IMR-90 (cell line): ENCODE data around the gene CELSR2. TPM values are rescaled to one million over a fixed set of nuclear protein-coding genes. Genes with fewer than 3 reads are reported as not detected.

ENCODE experiments used
- ATAC-seq: fragments of 200-7000 bp; cut with Tn5 transposase; 2 replicates; pipeline ENCODE4 v1.9.1; 2020; ENCODE audit warnings: low read depth, mild to moderate bottlenecking, moderate library complexity
- BruUV-seq: library from RNA; stranded (reverse); fragments of 400-500 nt; replicated peaks from 2 replicates; lab custom pipeline; 2021; lab: Mats Ljungman, UMichigan
- CTCF ChIA-PET: fragments of 300-600 bp; formaldehyde crosslinking; extraction: SDS; loops from one replicate; lab custom pipeline; 2021; ENCODE audit warnings: antibody characterized with exemption; lab: Yijun Ruan, JAX
- POLR2A ChIA-PET: fragments of 300-600 bp; sonication (Branson Sonifier 250); formaldehyde crosslinking; loops from one replicate; lab custom pipeline; 2022; ENCODE audit warnings: antibody characterized with exemption; ENCODE audit not compliant: unreplicated experiment; lab: Charles Lee
- DNase-seq: peaks from one replicate; pipeline ENCODE4 v3.0.0; 2013
- H2AFZ ChIP-seq: replicated peaks from 2 replicates; pipeline ENCODE3; 2013; ENCODE audit warnings: low read length, mild to moderate bottlenecking; ENCODE audit not compliant: poor library complexity
- H2AK5ac ChIP-seq: 2 replicates; pipeline ENCODE4 v1.6.1; 2013; ENCODE audit warnings: low read depth, low read length, inconsistent platforms
- H2AK9ac ChIP-seq: replicated peaks from 2 replicates; pipeline ENCODE3; 2013; ENCODE audit warnings: mild to moderate bottlenecking, low read depth, low read length, moderate library complexity; ENCODE audit not compliant: poor library complexity
- H2BK120ac ChIP-seq: 2 replicates; pipeline ENCODE4 v1.6.1; 2013; ENCODE audit warnings: low read depth, low read length, inconsistent platforms
- H2BK15ac ChIP-seq: 3 replicates; pipeline ENCODE4 v1.6.1; 2013; ENCODE audit warnings: low read depth, low read length, inconsistent platforms
- H2BK20ac ChIP-seq: 2 replicates; pipeline ENCODE4 v1.6.1; 2013; ENCODE audit warnings: low read depth, mild to moderate bottlenecking, inconsistent platforms, low read length, moderate library complexity
- H2BK5ac ChIP-seq: 2 replicates; pipeline ENCODE4 v1.6.1; 2013; ENCODE audit warnings: mild to moderate bottlenecking, low read depth, low read length, inconsistent platforms; ENCODE audit not compliant: poor library complexity, severe bottlenecking
- H3K14ac ChIP-seq: replicated peaks from 2 replicates; pipeline ENCODE4 v1.6.1; 2013; ENCODE audit warnings: low read depth, low read length, inconsistent platforms
- H3K18ac ChIP-seq: 2 replicates; pipeline ENCODE4 v1.6.1; 2013; ENCODE audit warnings: low read depth, low read length, control low read depth
- H3K23ac ChIP-seq: 2 replicates; pipeline ENCODE4 v1.6.1; 2013; ENCODE audit warnings: low read depth, low read length, inconsistent platforms
- H3K27ac ChIP-seq: 2 replicates; pipeline ENCODE4 v1.5.1; 2013; ENCODE audit warnings: mild to moderate bottlenecking, control low read depth, low read length; ENCODE audit not compliant: insufficient read depth
- H3K27me3 ChIP-seq: 2 replicates; pipeline ENCODE4 v1.6.1; 2013; ENCODE audit warnings: low read length; ENCODE audit not compliant: control insufficient read depth, insufficient read depth
- H3K36me3 ChIP-seq: 2 replicates; pipeline ENCODE4 v1.6.1; 2013; ENCODE audit warnings: low read length, mixed read lengths; ENCODE audit not compliant: control insufficient read depth, insufficient read depth
- H3K4ac ChIP-seq: 2 replicates; pipeline ENCODE4 v1.6.1; 2013; ENCODE audit warnings: low read depth, low read length, inconsistent platforms
- H3K4me1 ChIP-seq: 2 replicates; pipeline ENCODE4 v1.6.1; 2013; ENCODE audit warnings: low read length, mixed read lengths; ENCODE audit not compliant: control insufficient read depth, insufficient read depth
- H3K4me2 ChIP-seq: 2 replicates; pipeline ENCODE4 v1.6.1; 2013; ENCODE audit warnings: low read depth, mild to moderate bottlenecking, control low read depth, low read length, moderate library complexity
- H3K4me3 ChIP-seq: 2 replicates; pipeline ENCODE4 v1.5.1; 2013; ENCODE audit warnings: low read depth, mild to moderate bottlenecking, control low read depth, low read length, moderate library complexity; ENCODE audit not compliant: insufficient read depth
- H3K56ac ChIP-seq: 2 replicates; pipeline ENCODE4 v1.6.1; 2013; ENCODE audit warnings: low read length, inconsistent platforms; ENCODE audit not compliant: insufficient read depth; ENCODE audit errors: extremely low read depth
- H3K79me1 ChIP-seq, 2 experiments: 2 replicates each; pipeline ENCODE4 v1.6.1; 2013; ENCODE audit warnings: low read length in 2 of 2, inconsistent platforms in 1 of 2, low read depth in 1 of 2
- H3K9ac ChIP-seq: 2 replicates; pipeline ENCODE4 v1.6.1; 2013; ENCODE audit warnings: low read depth, low read length, control low read depth
- H3K9me1 ChIP-seq: 2 replicates; pipeline ENCODE4 v1.6.1; 2013; ENCODE audit warnings: low read length, inconsistent platforms; ENCODE audit not compliant: insufficient read depth
- H3K9me3 ChIP-seq: 2 replicates; pipeline ENCODE4 v1.6.1; 2013; ENCODE audit warnings: low read length; ENCODE audit not compliant: control insufficient read depth, insufficient read depth
- H4K20me1 ChIP-seq: 2 replicates; pipeline ENCODE4 v1.6.1; 2013; ENCODE audit warnings: low read length, inconsistent platforms; ENCODE audit not compliant: insufficient read depth
- H4K5ac ChIP-seq: 2 replicates; pipeline ENCODE4 v1.6.1; 2013; ENCODE audit warnings: mild to moderate bottlenecking, low read depth, low read length, control low read depth
- H4K8ac ChIP-seq, 2 experiments: 2 replicates each; pipeline ENCODE4 v1.6.1; 2013; ENCODE audit warnings: low read depth in 2 of 2, low read length in 2 of 2, control low read depth in 1 of 2, inconsistent platforms in 1 of 2
- H4K91ac ChIP-seq: 2 replicates; pipeline ENCODE4 v1.6.1; 2013; ENCODE audit warnings: low read depth, low read length, inconsistent platforms; ENCODE audit not compliant: insufficient read depth
- BHLHE40 ChIP-seq: fragments of 150-350 bp; IDR thresholded peaks from 2 replicates; pipeline ENCODE4 v1.6.1; 2016; ENCODE audit warnings: mild to moderate bottlenecking, low read depth, low read length
- CEBPB ChIP-seq: IDR thresholded peaks from 2 replicates; pipeline ENCODE4 v1.6.1; 2012; ENCODE audit warnings: low read depth, low read length, improper control_type of control experiment
- CHD1 ChIP-seq: IDR thresholded peaks from 2 replicates; pipeline ENCODE4 v1.6.1; 2012; ENCODE audit warnings: low read depth, low read length, improper control_type of control experiment
- CTCF ChIP-seq: conservative IDR thresholded peaks from 2 replicates; pipeline ENCODE4 v1.5.1; 2012; ENCODE audit warnings: mild to moderate bottlenecking, low read depth, low read length, improper control_type of control experiment
- ELK1 ChIP-seq: fragments of 150-350 bp; IDR thresholded peaks from 2 replicates; pipeline ENCODE4 v1.6.1; 2016; ENCODE audit warnings: low read depth, mild to moderate bottlenecking, low read length, moderate library complexity, borderline replicate concordance
- FOS ChIP-seq: fragments of 150-350 bp; IDR thresholded peaks from 2 replicates; pipeline ENCODE4 v1.6.1; 2016; ENCODE audit warnings: low read depth, low read length
- MAFK ChIP-seq: IDR thresholded peaks from 2 replicates; pipeline ENCODE4 v1.6.1; 2012; ENCODE audit warnings: low read depth, low read length, improper control_type of control experiment
- MAZ ChIP-seq: IDR thresholded peaks from 2 replicates; pipeline ENCODE4 v1.6.1; 2012; ENCODE audit warnings: low read depth, mild to moderate bottlenecking, low read length, improper control_type of control experiment, moderate library complexity, borderline replicate concordance
- MXI1 ChIP-seq: IDR thresholded peaks from 2 replicates; pipeline ENCODE4 v1.6.1; 2012; ENCODE audit warnings: low read depth, mild to moderate bottlenecking, low read length, moderate library complexity, borderline replicate concordance
- NFE2L2 ChIP-seq: fragments of 150-350 bp; IDR thresholded peaks from 2 replicates; pipeline ENCODE4 v1.6.1; 2016; ENCODE audit warnings: low read depth, mild to moderate bottlenecking, low read length
- POLR2A ChIP-seq: IDR thresholded peaks from 2 replicates; pipeline ENCODE4 v1.6.1; 2012; ENCODE audit warnings: mild to moderate bottlenecking, low read depth, low read length
- RAD21 ChIP-seq: IDR thresholded peaks from 2 replicates; pipeline ENCODE4 v1.6.1; 2012; ENCODE audit warnings: low read length, improper control_type of control experiment
- RCOR1 ChIP-seq: IDR thresholded peaks from 2 replicates; pipeline ENCODE4 v1.6.1; 2012; ENCODE audit warnings: mild to moderate bottlenecking, low read length, improper control_type of control experiment; ENCODE audit not compliant: insufficient replicate concordance
- RFX5 ChIP-seq: IDR thresholded peaks from 2 replicates; pipeline ENCODE4 v1.8.0; 2012; ENCODE audit warnings: low read depth, mild to moderate bottlenecking, low read length, moderate library complexity
- SMC3 ChIP-seq: fragments of 150-350 bp; IDR thresholded peaks from 2 replicates; pipeline ENCODE4 v1.6.1; 2016; ENCODE audit warnings: low read depth, mild to moderate bottlenecking, antibody characterized with exemption, low read length, moderate library complexity
- USF2 ChIP-seq: fragments of 150-350 bp; IDR thresholded peaks from 2 replicates; pipeline ENCODE4 v1.6.1; 2017; ENCODE audit warnings: mild to moderate bottlenecking, antibody characterized with exemption, low read length, low read depth
- WGBS, 2 experiments: methylation state at CpG; one replicate each; pipeline versions ENCODE4 v1.1.5 to v1.1.7; 2013; ENCODE audit warnings: missing lambda C conversion rate in 2 of 2; ENCODE audit not compliant: insufficient read length in 1 of 2; ENCODE audit errors: extremely low coverage in 2 of 2; 5-methylcytosine and 5-hydroxymethylcytosine counted together
- dilution Hi-C: fragments of 300-500 bp; cut with HindIII; formaldehyde crosslinking; loops from one replicate; pipeline ENCODE4 v1.14.3; 2018; ENCODE audit warnings: low sequenced_read_pairs; ENCODE audit not compliant: unreplicated experiment
- in situ Hi-C: fragments of 300-500 bp; cut with MboI; formaldehyde crosslinking; loops from 3 replicates; pipeline ENCODE4 v1.14.3; 2019; ENCODE audit warnings: low sequenced_read_pairs, inconsistent platforms, mixed read lengths
- intact Hi-C: fragments of 100-400 bp; cut with micrococcal nuclease; formaldehyde crosslinking; loops from 2 replicates; pipeline ENCODE4 v1.10.0; 2022
- polyA plus RNA-seq, 3 experiments: library from polyadenylated mRNA; depleted of rRNA; stranded (reverse); fragments of >200 nt; gene quantifications; 2 replicates each; pipeline ENCODE4 v1.2.3, GENCODE V29; 2012; ENCODE audit warnings: low replicate concordance in 1 of 3
- total RNA-seq: library from RNA; depleted of rRNA; stranded (reverse); fragments of >200 nt; gene quantifications from 2 replicates; pipeline ENCODE4 v1.2.3, GENCODE V29; 2012

CELSR2 gene
- total and polyA plus RNA-seq, 2 of the 4 experiments (the other 2 are of a cell fraction): 1.3 to 5.3 TPM

- TF ChIP-seq ELK1: no peak
- TF ChIP-seq MAZ: no peak
- TF ChIP-seq USF2: no peak
- TF ChIP-seq CEBPB: no peak
- no peak for TF ChIP-seq RFX5
- TF ChIP-seq POLR2A: no peak
- TF ChIP-seq FOS: no peak
- no peak for TF ChIP-seq BHLHE40
- no peak for TF ChIP-seq RAD21
- no peak for TF ChIP-seq MXI1
- no peak for TF ChIP-seq SMC3
- TF ChIP-seq RCOR1: no peak
- TF ChIP-seq MAFK: no peak
- TF ChIP-seq CTCF: no peak
- TF ChIP-seq CHD1: no peak
- TF ChIP-seq NFE2L2: no peak
- H2BK15ac ChIP-seq: no peak overlapping the region
- no peak overlapping the region for H3K9ac ChIP-seq
- H3K79me1 ChIP-seq: peaks cover 15 to 56% of the 10 kb centered on the region in 2 experiments
- no peaks in the 10 kb centered on the region for H3K9me3 ChIP-seq
- H3K27me3 ChIP-seq: no peaks in the 10 kb centered on the region
- no peak overlapping the region for H3K27ac ChIP-seq
- H3K23ac ChIP-seq: no peak overlapping the region; the same call in 1 of the 2 replicates
- dilution Hi-C loops (no loop called here), in situ Hi-C loops (loop anchor here (5.0 kb wide), 1 partner anchor 118 kb away; the partner anchor contains the start of gene SORT1), intact Hi-C loops (loop anchor here (10.0 kb wide), 1 partner anchor 345 kb away; no protein-coding TSS in a partner anchor)
- no peak overlapping the region for H2BK20ac ChIP-seq
- DNase-seq (no peak), ATAC-seq (no peak)
- no TSS peak for BruUV-seq
- H2BK120ac ChIP-seq: no peak overlapping the region
- H4K8ac ChIP-seq: no peak overlapping the region
- peaks cover 15% of the 10 kb centered on the region for H3K4me1 ChIP-seq
- ChIA-PET POLR2A (no interaction called here), CTCF (no interaction called here)
- H3K18ac ChIP-seq: no peak overlapping the region
- H3K9me1 ChIP-seq: peaks cover 9% of the 10 kb centered on the region; the same call in 1 of the 2 replicates
- no peak overlapping the region for H4K91ac ChIP-seq
- no CpG with 5 or more reads among the region's 5 CpGs for WGBS, 2 experiments
- no peak overlapping the region for H3K4me2 ChIP-seq
- H2BK5ac ChIP-seq: no peak overlapping the region
- H3K4me3 ChIP-seq: no peak overlapping the region
- H3K14ac ChIP-seq: no peak overlapping the region
- peaks cover 6% of the 10 kb centered on the region for H3K36me3 ChIP-seq
- no peak overlapping the region for H4K5ac ChIP-seq
- no peak overlapping the region for H2AK5ac ChIP-seq
- no peak overlapping the region for H3K4ac ChIP-seq
- H2AFZ ChIP-seq: no peak overlapping the region
- H2AK9ac ChIP-seq: no peak overlapping the region
- no peaks in the 10 kb centered on the region for H4K20me1 ChIP-seq
- H3K56ac ChIP-seq: no peak overlapping the region
Observed at GRCh38 chr1:109279615-109280278, 30.4 kb downstream of the CELSR2 start.
